SK-N-SH (cell line): Measurements from ENCODE around the gene DGUOK. TPM values are rescaled to one million over a fixed set of nuclear protein-coding genes. Genes with fewer than 3 reads are reported as not detected.

Experiments
- CTCF ChIA-PET: fragments of 300-600, 350-600 bp; formaldehyde crosslinking; extraction: SDS; loops from one replicate; lab custom pipeline; 2021; lab: Yijun Ruan, JAX
- POLR2A ChIA-PET: fragments of 350-600 bp; sonication (Branson Sonifier 250); formaldehyde crosslinking; extraction: SDS; loops from one replicate; lab custom pipeline; 2020; ENCODE audit warnings: antibody characterized with exemption, inconsistent platforms; lab: Yijun Ruan, JAX
- DNase-seq: peaks from one replicate; pipeline ENCODE4 v3.0.0; 2012
- H2AFZ ChIP-seq: fragments of 200-600 bp; sonication (generic); 2 replicates; pipeline ENCODE4 v1.8.1; 2016; ENCODE audit warnings: antibody characterized with exemption, mild to moderate bottlenecking, low read depth
- H3F3A ChIP-seq: fragments of 200-600 bp; sonication (generic); replicated peaks from 2 replicates; pipeline ENCODE3; 2016; ENCODE audit warnings: antibody characterized with exemption, mild to moderate bottlenecking; ENCODE audit not compliant: insufficient read depth
- H3K27ac ChIP-seq, 2 experiments: fragments of 200-500 bp in 1 of 2; fragments of 200-600 bp in 1 of 2; sonication (Bioruptor generic) in 1 of 2; sonication (generic), shearing (Covaris generic) in 1 of 2; 2 replicates each; pipeline versions ENCODE4 v1.5.1 to v1.6.1; 2014 to 2016; ENCODE audit warnings: low read depth in 2 of 2, inconsistent platforms in 1 of 2, low read length in 1 of 2, mild to moderate bottlenecking in 1 of 2, mixed read lengths in 1 of 2
- H3K27me3 ChIP-seq: fragments of 200-600 bp; sonication (generic), shearing (Covaris generic); 2 replicates; pipeline ENCODE4 v1.6.1; 2016; ENCODE audit warnings: mixed run types; ENCODE audit not compliant: insufficient read depth
- H3K36me3 ChIP-seq, 2 experiments: fragments of 200-500 bp in 1 of 2; fragments of 200-600 bp in 1 of 2; sonication (Bioruptor generic) in 1 of 2; sonication (generic) in 1 of 2; replicated peaks in 1 of 2; 2 replicates each; pipeline versions ENCODE3 to v1.5.1; 2014 to 2016; ENCODE audit warnings: low read length in 1 of 2, mild to moderate bottlenecking in 1 of 2; ENCODE audit not compliant: insufficient read depth in 2 of 2, control insufficient read depth in 1 of 2
- H3K4me1 ChIP-seq, 2 experiments: fragments of 200-500 bp in 1 of 2; fragments of 200-600 bp in 1 of 2; sonication (Bioruptor generic) in 1 of 2; sonication (generic), shearing (Covaris generic) in 1 of 2; 2 replicates each; pipeline versions ENCODE4 v1.5.1 to v1.6.1; 2014 to 2016; ENCODE audit warnings: low read depth in 1 of 2, low read length in 1 of 2, mixed run types in 1 of 2; ENCODE audit not compliant: insufficient read depth in 2 of 2, control insufficient read depth in 1 of 2
- H3K4me2 ChIP-seq: fragments of 200-600 bp; sonication (generic), shearing (Covaris generic); 2 replicates; pipeline ENCODE4 v1.6.1; 2017; ENCODE audit warnings: mixed run types
- H3K4me3 ChIP-seq, 2 experiments: fragments of 200-500 bp in 1 of 2; fragments of 200-600 bp in 1 of 2; sonication (Bioruptor generic) in 1 of 2; sonication (generic), shearing (Covaris generic) in 1 of 2; 2 replicates each; pipeline versions ENCODE4 v1.5.1 to v1.8.1; 2014 to 2016; ENCODE audit warnings: low read depth in 2 of 2, inconsistent platforms in 1 of 2, low read length in 1 of 2, mild to moderate bottlenecking in 1 of 2, mixed read lengths in 1 of 2, moderate library complexity in 1 of 2
- H3K79me2 ChIP-seq: fragments of 200-600 bp; sonication (generic); 2 replicates; pipeline ENCODE4 v1.8.1; 2017; ENCODE audit warnings: mild to moderate bottlenecking; ENCODE audit not compliant: insufficient read depth
- H3K9ac ChIP-seq: fragments of 200-600 bp; sonication (generic); 2 replicates; pipeline ENCODE4 v1.6.1; 2017; ENCODE audit warnings: mixed run types
- H3K9me2 ChIP-seq: fragments of 200-600 bp; sonication (generic); 2 replicates; pipeline ENCODE4 v1.6.1; 2017; ENCODE audit warnings: mixed run types
- H3K9me3 ChIP-seq: fragments of 200-600 bp; sonication (generic); 2 replicates; pipeline ENCODE4 v1.6.1; 2017; ENCODE audit warnings: mixed run types, mild to moderate bottlenecking, moderate library complexity
- H4K20me1 ChIP-seq: fragments of 200-600 bp; sonication (generic); 2 replicates; pipeline ENCODE4 v1.6.1; 2017; ENCODE audit warnings: mild to moderate bottlenecking, mixed run types; ENCODE audit not compliant: insufficient read depth
- CHD2 ChIP-seq: fragments of 150-350 bp; IDR thresholded peaks from 2 replicates; pipeline ENCODE4 v1.6.1; 2018; ENCODE audit warnings: low read length; ENCODE audit not compliant: partially characterized antibody
- EZH2phosphoT487 ChIP-seq: fragments of 200-600 bp; sonication (generic); IDR thresholded peaks from 2 replicates; pipeline ENCODE4 v1.6.1; 2017; ENCODE audit warnings: low read depth, mixed run types, mild to moderate bottlenecking, antibody characterized with exemption, moderate library complexity, borderline replicate concordance
- FOXJ3 ChIP-seq: sonication (generic); formaldehyde crosslinking; IDR thresholded peaks from 2 replicates; pipeline ENCODE4 v1.5.1; 2020; ENCODE audit warnings: mild to moderate bottlenecking, missing genetic modification reagents
- GATA2 ChIP-seq: sonication (generic); formaldehyde crosslinking; IDR thresholded peaks from 2 replicates; pipeline ENCODE4 v1.5.0; 2020; ENCODE audit warnings: mild to moderate bottlenecking, missing genetic modification reagents
- NFIC ChIP-seq: IDR thresholded peaks from 2 replicates; pipeline ENCODE4 v1.4.0; 2012; ENCODE audit warnings: borderline replicate concordance
- RCOR1 ChIP-seq: fragments of 150-350 bp; IDR thresholded peaks from 2 replicates; pipeline ENCODE4 v1.6.1; 2017; ENCODE audit warnings: antibody characterized with exemption, low read length
- USF2 ChIP-seq: fragments of 150-350 bp; IDR thresholded peaks from 2 replicates; pipeline ENCODE4 v1.6.1; 2017; ENCODE audit warnings: antibody characterized with exemption, low read length, low read depth, borderline replicate concordance
- ZBTB33 ChIP-seq: IDR thresholded peaks from 2 replicates; pipeline ENCODE4 v1.4.0; 2012; ENCODE audit warnings: low read depth, borderline replicate concordance
- WGBS: methylation state at CpG from one replicate; pipeline ENCODE4 v1.1.6; 2017; ENCODE audit warnings: low lambda C conversion rate; 5-methylcytosine and 5-hydroxymethylcytosine counted together
- polyA plus RNA-seq, 3 experiments: library from polyadenylated mRNA; depleted of rRNA; stranded (reverse); fragments of >200 nt; gene quantifications; 2 replicates each; pipeline ENCODE4 v1.2.3, GENCODE V29; 2012

DGUOK gene
- polyA plus RNA-seq, 1 of the 3 experiments (the other 2 are of a cell fraction): 122 TPM

DNA sequence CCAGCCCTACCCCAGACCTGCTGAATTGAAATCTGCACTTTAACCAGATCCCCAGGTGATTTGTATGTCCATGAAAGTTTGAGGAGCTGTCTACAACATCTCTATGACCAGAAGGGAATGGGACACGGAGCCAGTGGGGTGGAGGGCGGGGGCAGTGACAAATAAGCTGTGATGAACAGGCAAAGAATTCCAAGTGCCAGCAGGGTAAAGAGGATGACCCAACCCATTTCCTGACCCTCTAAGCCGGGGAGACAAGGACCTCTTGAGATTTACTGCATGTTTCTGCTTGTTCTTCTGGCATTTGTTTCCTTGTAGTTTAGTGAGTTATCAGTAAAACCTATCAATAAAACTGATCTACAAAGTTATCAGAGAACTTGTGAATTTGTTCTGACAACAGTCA is 66.7 kb downstream of the DGUOK start:
- CTCF ChIA-PET: interaction anchor here (1.1 kb wide), 2 partner anchors 15 to 158 kb away, joined by 3 to 4 read pairs; no protein-coding TSS in a partner anchor
- H4K20me1 ChIP-seq: peaks cover 24% of the 10 kb centered on the region; the same call in 1 of the 2 replicates
- DNase-seq: no peak

DNA sequence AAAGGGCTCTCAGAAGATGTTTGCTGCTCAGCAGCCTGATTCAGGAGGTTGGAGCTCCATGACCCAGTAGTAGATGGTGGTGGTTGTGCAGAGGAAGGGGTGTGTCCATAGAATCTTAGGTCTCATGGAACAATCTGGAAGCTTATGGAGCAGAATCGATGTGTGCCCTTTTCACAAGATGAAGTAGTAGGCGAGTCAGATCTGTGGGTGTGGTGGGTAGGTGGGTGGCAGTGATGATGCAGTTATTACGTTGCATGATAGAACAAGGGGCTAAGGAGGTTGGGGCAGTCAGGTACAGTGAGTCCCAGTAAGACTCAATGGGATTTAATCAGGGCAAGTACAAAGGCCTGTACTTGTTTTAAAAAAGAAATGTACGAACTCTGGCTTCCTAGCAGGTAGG is 67.1 kb downstream of the DGUOK start:
- H3K4me2 ChIP-seq: no peak overlapping the region
- POLR2A ChIA-PET: no interaction called here
- no peak overlapping the region for H3K27ac ChIP-seq
- H3K27me3 ChIP-seq: no peaks in the 10 kb centered on the region
- peaks cover 4 to 7% of the 10 kb centered on the region in 2 experiments; a peak in 2 of 4 replicates for H3K4me1 ChIP-seq
- H3K9me3 ChIP-seq: no peaks in the 10 kb centered on the region
- TF ChIP-seq EZH2phosphoT487 (no peak), CHD2 (no peak), RCOR1 (no peak)
- peaks cover 3 to 7% of the 10 kb centered on the region in 2 experiments for H3K36me3 ChIP-seq
- no peak overlapping the region for H2AFZ ChIP-seq
- CTCF ChIA-PET: interaction anchor here (1.1 kb wide), 2 partner anchors 15 to 158 kb away, joined by 3 to 4 read pairs; no protein-coding TSS in a partner anchor
- no peak for DNase-seq
- no peak overlapping the region for H3K4me3 ChIP-seq
- peaks cover 42% of the 10 kb centered on the region for H3K79me2 ChIP-seq
- no peak overlapping the region for H3K9ac ChIP-seq
- H3F3A ChIP-seq: no peaks in the 10 kb centered on the region
- 93% methylated on average over 4 of the region's 4 CpGs for WGBS
- H4K20me1 ChIP-seq: peaks cover 28% of the 10 kb centered on the region; the same call in 1 of the 2 replicates
- H3K9me2 ChIP-seq: no peaks in the 10 kb centered on the region

More for the DNA sequence above, 66.7 kb downstream of the DGUOK start:
- H3K27ac ChIP-seq: no peak overlapping the region
- no peak overlapping the region for H3K9ac ChIP-seq
- no peaks in the 10 kb centered on the region for H3K27me3 ChIP-seq
- H3K4me3 ChIP-seq: no peak overlapping the region
- H3K36me3 ChIP-seq: peaks cover 3 to 7% of the 10 kb centered on the region in 2 experiments
- H3K79me2 ChIP-seq: peaks cover 45% of the 10 kb centered on the region
- POLR2A ChIA-PET: no interaction called here
- H3K4me1 ChIP-seq: peaks cover 6 to 7% of the 10 kb centered on the region in 2 experiments; a peak in 3 of 4 replicates
- H3F3A ChIP-seq: no peaks in the 10 kb centered on the region
- H2AFZ ChIP-seq: no peak overlapping the region
- WGBS: 94% methylated on average over 3 of the region's 3 CpGs
- TF ChIP-seq FOXJ3: no peak
- TF ChIP-seq ZBTB33: no peak
- no peak for TF ChIP-seq USF2
- TF ChIP-seq GATA2 (CRISPR knock-in tag): no peak
- no peak for TF ChIP-seq RCOR1
- TF ChIP-seq NFIC: no peak
- TF ChIP-seq, all 33 proteins: peak for 0
- Histone ChIP-seq H3K9me2 (no peaks in the 10 kb centered on the region), H3K9me3 (no peaks in the 10 kb centered on the region), H3K4me2 (no peak overlapping the region)
